HG03159 (cell line): ENCODE measurements around the gene KCNH6.
A peak's percentile ranks its signal among the peaks of the same experiment; 100 is the strongest.

ENCODE experiments used
- ATAC-seq: cut with Tn5 transposase; IDR thresholded peaks from one replicate; pipeline ENCODE4 v1.9.1; 2021; ENCODE audit warnings: mild to moderate bottlenecking, moderate library complexity; ENCODE audit not compliant: unreplicated experiment

KCNH6 gene, protein sequence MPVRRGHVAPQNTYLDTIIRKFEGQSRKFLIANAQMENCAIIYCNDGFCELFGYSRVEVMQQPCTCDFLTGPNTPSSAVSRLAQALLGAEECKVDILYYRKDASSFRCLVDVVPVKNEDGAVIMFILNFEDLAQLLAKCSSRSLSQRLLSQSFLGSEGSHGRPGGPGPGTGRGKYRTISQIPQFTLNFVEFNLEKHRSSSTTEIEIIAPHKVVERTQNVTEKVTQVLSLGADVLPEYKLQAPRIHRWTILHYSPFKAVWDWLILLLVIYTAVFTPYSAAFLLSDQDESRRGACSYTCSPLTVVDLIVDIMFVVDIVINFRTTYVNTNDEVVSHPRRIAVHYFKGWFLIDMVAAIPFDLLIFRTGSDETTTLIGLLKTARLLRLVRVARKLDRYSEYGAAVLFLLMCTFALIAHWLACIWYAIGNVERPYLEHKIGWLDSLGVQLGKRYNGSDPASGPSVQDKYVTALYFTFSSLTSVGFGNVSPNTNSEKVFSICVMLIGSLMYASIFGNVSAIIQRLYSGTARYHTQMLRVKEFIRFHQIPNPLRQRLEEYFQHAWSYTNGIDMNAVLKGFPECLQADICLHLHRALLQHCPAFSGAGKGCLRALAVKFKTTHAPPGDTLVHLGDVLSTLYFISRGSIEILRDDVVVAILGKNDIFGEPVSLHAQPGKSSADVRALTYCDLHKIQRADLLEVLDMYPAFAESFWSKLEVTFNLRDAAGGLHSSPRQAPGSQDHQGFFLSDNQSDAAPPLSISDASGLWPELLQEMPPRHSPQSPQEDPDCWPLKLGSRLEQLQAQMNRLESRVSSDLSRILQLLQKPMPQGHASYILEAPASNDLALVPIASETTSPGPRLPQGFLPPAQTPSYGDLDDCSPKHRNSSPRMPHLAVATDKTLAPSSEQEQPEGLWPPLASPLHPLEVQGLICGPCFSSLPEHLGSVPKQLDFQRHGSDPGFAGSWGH

DNA sequence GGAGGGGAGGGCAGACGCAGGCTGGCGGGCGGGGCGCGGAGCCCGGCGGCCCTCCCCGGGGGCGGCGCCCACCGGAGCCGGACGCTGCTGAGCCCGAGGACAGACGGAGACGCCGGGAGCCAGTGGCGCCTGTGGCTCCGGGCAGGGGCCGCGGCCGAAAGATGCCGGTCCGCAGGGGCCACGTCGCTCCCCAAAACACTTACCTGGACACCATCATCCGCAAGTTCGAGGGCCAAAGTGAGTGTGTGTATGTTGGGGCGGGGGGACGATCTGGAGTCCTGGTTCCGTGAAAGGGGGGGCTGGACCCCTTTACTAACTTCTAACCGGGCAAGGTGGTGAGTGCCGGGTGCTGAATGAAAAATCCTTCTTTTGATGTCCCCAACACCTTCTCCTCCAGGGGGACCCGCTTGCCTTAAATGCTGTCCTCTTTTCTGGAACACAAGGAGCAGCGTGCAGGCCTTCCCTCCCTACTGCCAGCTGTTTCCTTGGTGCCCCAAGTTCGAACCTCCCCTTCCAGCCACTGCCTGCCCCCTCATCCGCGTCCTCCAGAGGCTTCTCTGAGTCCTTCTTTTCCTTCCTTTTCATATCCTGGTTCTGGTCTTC lies at the start of gene KCNH6:
Gene KCNH6 (plus strand): TSS at position 106 of the 603 bp plus-strand sequence. CDS start 56 bp downstream, at position 162.
- no peak for ATAC-seq

DNA sequence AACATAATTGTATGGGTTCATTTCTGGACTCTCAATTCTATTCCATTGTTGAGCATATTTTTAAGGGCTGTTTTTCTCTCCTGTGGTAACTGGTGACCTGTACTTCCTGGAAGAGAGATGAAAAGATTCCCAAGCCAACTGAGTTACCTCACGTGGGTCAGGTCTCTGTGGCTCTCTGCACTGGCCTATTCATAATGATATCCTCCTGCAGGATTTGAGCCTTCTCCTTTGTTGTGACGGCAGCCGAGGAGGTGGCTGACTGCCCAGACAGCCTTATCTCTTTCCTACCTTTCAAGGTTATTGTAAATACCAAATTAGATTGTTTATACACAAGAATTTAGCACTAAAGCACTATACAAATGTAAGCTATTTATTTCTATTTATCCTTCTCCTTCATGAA lies 49.0 kb upstream of the KCNH6 start:
- no peak for ATAC-seq

DNA sequence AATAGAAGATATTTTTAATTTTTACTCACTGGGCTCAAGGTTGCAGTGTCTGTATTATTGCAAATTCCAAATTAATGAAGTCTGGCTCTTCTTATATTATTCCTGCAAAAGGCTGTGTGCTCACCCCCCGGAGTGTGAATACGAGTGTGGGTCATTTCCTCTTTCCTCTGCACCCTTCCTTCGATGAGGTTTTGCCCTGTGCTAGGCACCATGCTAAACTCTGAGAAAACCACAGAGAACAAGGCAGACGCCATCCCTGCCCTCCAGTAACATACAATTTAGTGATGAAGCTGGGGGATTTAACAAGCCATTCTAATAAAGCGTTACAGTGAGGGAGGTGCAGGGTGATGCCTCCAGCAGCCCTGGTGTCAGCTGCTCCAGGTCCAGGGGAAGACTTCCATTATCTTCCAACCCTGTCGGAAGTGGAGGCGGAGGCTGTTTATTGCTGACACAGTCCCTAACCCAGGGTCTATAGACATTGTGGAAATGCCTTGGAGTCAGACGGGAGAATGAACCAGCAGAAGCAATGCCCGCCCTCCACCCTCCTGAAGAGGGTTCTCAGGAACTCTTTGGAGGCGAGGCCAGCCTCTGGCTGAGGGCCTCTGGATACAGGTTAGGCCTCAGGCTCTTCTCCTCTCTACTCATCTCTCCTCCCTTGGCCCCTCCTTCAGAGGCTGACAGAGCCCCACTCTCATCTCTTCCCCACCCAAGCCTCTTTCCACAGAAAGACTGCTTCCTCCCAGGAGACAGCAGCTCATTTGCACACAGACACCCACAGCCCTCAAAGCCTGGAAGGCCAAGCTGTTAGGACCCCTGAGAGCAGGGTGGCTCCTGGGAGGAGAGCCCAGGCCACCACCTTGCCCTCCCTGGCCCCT lies 48.3 kb upstream of the KCNH6 start:
- no peak for ATAC-seq

DNA sequence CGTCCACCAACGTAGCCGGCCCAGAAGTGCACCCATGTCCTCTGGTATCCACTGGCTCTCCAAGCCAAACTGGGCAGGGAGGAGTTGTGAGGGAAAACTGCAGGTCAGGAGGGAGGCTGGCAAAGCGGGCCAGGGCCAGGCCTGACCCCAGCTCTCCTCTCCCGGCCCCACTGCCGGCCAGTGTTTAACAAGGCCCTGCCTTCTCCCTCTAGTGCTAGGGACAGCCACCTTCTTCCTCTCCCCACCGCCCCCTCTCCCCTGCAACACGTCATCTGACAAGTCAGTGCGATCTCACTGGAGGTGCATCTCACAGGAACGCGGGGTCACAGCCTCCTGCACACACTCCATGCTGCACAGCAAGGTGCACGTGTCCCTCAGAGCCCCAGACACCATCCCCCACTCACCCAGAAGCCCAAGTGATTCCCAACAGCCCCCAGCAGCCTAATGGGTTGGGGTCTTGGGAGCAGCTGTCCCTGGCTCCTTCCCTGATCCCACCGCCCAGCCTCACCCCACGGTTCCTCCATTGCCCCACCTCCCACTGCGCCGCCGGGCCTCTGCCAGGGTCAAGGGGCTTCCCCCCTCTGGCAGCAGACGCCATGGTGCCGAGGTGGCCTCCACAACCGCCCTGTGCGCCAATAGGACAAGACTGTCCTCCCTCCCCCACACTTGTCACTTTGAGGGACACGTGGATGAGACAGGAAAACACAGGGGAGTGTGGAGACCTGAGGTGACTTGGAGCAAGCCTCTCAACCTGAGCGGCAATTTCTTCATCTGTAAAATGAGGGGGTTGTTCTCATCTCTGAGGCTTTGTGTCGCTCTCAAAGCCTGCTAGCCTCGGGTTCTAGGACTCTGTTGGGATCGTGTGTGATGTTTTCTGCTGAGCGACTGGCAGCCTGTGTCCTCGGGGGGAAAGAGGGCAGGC lies 47.4 kb upstream of the KCNH6 start:
- no peak for ATAC-seq

DNA sequence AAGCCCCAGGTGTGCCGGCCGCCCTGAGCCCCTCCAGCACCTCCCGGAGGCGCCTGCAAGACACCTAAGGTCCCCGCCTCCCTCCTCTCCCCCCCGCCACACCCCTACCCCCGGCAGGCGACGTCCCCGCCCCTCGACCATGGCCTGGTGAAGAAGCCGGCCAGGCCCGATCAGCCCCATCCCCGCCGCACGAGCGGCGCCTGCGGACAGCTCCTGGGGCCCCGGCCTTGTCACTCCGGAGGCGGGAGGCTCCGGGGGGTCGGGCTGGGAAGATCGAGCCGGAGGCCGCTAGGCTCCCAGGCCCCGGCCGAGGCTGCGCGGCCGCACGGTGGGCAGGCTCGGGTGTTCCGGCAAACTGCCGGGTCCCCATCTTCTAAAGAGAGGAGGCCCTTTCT lies 46.7 kb upstream of the KCNH6 start:
- no peak for ATAC-seq

DNA sequence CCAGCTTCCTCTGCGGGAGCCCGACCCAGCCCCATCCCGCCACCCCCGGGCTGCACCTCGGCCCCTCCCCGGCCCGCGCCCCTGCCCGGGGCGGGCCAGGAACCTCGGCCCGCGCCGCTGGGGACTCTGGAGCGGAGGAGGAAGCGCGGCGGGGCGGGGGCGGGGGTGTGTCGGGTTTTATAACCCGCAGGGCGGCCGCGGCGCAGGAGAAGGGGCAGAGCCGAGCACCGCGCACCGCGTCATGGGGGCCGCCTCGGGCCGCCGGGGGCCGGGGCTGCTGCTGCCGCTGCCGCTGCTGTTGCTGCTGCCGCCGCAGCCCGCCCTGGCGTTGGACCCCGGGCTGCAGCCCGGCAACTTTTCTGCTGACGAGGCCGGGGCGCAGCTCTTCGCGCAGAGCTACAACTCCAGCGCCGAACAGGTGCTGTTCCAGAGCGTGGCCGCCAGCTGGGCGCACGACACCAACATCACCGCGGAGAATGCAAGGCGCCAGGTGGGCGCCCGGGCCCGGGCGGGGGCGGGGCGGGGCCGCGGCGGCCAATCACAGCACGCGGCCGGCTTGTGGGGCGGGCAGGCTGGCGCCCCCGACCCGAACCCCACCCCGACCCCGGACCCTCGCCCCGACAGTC lies 46.2 kb upstream of the KCNH6 start, which contains the start of gene ACE:
Gene ACE (plus strand): TSS at position 208 of the 626 bp plus-strand sequence. CDS start 34 bp downstream, at position 242.
- ATAC-seq = no peak

DNA sequence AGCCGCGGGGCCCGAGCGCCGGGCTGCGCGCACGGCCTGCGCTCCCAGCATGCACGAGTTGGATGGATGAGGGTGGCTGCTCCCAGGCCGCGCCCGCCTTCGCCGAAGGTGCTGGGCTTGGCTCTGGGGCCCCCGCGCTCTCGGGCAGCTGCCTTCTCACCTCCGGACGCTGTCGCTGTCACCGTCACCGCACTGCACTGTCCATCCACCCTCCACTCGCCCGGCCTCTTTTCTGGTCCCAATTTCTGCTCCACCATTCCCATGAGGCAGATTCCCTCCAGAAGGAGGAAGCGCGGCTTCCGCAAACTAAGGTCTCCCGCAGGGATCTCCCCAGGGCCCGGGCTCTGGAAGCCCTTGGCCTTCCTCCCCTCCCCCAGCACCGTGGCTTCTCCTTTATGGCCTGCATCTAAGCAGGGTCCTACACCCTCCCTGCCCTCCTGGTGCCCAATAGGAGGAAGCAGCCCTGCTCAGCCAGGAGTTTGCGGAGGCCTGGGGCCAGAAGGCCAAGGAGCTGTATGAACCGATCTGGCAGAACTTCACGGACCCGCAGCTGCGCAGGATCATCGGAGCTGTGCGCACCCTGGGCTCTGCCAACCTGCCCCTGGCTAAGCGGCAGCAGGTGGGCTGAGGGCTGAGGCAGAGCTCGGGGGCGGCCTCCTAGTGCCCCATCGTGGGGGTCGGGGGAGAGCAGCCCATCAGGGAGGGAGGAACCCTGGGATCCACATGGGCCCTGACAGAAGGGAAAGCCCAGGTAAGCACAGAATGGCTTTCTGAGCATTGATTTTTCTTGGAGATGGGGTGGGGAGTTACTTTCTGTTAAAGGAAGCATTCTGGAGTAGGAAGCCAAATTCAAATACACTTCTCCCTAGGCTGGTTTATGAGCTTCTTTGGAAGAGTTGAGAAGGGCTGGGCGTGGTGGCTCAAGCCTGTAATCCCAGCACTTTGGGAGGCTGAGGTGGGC lies 45.4 kb upstream of the KCNH6 start:
- ATAC-seq = no peak

DNA sequence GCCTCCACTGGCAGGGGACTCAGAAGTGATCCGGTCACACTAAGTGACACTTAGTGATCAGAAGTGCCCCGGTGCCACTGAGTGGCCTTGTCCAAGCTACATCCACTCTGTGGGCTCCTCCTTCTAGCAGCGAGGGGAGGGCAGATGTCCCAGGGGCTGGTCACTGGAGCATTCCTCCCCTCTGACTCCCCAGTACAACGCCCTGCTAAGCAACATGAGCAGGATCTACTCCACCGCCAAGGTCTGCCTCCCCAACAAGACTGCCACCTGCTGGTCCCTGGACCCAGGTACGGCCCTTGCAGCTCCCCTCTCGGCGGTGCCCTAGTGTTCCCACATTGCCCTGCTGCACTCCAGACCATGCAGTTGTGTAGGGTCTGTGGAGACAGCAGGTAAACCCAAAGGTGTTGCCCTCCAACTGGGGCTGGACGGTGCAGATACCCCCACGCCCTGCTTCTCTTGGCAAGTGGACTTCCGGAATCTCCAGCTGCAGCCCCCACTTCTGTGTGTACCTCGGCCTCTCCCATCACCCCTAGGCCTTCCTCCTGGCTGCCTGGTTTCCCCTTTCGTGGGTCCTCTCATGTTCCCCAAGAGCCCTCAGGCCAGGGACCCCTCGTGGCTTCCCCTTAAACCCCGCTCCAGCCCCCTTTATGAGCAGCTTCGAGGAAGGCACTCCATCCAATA lies 44.2 kb upstream of the KCNH6 start:
- peak; percentile 79 for ATAC-seq

DNA sequence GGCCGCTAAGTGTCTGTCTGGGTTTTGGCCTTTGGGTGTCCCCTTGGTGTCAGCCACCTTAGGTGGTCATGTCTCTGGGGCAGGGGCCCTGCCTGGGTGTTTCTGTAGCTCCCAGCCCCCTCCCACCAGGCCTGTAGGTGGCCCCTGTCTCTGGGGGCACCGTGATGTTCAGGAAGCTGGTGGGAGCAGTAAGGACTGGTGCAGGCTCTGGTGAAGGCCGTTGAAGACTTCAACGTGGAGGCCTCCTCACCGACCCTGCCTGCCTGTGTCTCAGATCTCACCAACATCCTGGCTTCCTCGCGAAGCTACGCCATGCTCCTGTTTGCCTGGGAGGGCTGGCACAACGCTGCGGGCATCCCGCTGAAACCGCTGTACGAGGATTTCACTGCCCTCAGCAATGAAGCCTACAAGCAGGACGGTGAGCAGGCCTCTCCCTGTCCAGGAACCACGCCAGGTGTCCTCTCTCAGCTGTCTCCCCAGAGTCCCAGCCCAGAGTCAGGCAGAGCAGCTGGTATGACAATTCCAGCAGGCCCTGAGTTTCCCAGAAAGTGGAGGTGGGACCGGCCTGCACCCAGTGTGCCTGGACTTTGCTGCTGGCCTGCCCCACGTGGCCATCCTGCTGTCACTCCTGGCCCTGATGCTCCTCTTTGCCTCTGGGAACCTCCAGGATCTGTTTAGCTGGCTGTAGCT lies 43.5 kb upstream of the KCNH6 start:
- no peak for ATAC-seq

DNA sequence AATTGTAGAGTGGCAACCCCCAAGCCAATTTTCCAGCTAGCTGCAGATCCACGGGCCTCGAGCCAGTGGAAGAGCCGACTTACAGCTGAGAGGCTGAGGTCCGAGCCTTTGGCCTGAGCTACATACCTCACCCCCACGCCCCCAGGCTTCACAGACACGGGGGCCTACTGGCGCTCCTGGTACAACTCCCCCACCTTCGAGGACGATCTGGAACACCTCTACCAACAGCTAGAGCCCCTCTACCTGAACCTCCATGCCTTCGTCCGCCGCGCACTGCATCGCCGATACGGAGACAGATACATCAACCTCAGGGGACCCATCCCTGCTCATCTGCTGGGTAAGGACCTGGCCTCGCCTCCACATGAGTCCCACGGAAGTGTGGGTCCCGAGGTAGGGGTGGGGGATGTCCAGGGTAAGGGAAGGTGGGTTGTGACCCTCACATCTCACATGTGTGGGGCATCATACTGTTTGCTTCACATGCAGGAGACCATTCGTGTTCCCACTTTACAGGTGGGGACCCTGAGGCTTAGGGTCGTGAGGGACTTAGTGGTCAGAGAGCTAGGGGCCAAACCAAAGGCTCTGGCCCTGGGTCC lies 42.9 kb upstream of the KCNH6 start:
- ATAC-seq = no peak

DNA sequence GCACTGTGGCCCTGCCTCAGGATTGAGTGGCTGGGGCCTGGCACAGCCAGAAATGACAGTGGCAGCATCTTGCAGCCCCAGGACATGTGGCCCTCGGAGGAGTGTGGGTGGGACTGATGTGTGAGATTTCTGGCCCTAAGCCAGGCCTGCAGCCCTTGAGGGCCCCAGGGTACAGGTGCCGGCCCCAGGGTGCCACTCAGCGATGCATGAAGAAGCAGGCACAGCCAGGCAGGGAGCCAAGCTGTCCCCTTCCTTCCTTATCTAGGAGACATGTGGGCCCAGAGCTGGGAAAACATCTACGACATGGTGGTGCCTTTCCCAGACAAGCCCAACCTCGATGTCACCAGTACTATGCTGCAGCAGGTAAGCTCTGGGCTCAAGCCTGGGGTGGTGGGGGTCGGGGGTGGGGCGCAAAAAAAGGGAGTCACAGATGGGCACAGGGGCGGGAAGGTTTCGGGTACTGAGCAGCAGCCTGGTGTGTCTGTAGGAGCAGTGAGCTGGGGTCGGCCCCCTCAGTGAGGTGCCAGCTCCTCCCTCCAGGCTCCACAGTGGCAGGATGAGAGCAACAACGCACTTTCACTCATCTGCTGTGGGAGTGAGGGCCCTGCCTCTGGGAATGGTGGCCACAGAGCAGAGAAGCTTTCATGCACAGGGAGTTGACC lies 42.2 kb upstream of the KCNH6 start:
- no peak for ATAC-seq

DNA sequence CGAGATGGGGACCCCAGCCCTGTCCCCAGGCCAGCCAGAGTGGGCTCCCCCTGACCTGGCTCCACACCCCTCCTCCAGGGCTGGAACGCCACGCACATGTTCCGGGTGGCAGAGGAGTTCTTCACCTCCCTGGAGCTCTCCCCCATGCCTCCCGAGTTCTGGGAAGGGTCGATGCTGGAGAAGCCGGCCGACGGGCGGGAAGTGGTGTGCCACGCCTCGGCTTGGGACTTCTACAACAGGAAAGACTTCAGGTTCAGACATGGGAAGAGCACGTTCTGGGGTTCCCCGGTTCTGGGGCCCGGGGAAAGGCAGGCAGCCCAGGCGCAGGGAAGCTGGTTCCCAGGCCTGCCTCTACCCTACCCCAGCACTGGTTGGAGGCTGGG lies 41.7 kb upstream of the KCNH6 start:
- no peak for ATAC-seq

DNA sequence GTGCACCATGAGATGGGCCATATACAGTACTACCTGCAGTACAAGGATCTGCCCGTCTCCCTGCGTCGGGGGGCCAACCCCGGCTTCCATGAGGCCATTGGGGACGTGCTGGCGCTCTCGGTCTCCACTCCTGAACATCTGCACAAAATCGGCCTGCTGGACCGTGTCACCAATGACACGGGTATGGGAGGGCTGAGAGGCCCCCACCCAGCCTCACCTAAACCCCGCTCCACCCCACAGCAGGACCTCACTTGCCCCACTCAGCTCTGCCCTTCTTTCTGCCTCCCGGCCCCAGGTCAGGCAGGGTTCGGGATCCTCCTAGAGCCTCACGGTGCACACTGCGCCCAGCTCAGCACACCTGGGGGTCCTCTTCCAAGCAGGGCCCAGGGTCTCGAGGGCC lies 40.6 kb upstream of the KCNH6 start:
- no peak for ATAC-seq

DNA sequence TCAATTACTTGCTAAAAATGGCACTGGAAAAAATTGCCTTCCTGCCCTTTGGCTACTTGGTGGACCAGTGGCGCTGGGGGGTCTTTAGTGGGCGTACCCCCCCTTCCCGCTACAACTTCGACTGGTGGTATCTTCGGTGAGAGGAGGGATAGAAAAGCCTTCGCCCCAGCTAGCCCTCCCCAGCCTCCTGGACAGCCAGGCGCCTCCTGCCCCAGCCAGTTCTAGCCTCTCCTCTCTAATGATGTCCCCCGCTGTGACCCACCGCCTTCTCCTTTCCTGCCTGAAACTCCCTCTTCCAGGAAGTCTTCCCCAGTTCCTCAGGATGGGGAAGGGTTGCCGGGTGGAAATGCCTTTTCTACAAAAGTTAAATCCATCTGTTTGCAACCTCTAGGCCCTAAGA lies 40.1 kb upstream of the KCNH6 start:
- no peak for ATAC-seq

DNA sequence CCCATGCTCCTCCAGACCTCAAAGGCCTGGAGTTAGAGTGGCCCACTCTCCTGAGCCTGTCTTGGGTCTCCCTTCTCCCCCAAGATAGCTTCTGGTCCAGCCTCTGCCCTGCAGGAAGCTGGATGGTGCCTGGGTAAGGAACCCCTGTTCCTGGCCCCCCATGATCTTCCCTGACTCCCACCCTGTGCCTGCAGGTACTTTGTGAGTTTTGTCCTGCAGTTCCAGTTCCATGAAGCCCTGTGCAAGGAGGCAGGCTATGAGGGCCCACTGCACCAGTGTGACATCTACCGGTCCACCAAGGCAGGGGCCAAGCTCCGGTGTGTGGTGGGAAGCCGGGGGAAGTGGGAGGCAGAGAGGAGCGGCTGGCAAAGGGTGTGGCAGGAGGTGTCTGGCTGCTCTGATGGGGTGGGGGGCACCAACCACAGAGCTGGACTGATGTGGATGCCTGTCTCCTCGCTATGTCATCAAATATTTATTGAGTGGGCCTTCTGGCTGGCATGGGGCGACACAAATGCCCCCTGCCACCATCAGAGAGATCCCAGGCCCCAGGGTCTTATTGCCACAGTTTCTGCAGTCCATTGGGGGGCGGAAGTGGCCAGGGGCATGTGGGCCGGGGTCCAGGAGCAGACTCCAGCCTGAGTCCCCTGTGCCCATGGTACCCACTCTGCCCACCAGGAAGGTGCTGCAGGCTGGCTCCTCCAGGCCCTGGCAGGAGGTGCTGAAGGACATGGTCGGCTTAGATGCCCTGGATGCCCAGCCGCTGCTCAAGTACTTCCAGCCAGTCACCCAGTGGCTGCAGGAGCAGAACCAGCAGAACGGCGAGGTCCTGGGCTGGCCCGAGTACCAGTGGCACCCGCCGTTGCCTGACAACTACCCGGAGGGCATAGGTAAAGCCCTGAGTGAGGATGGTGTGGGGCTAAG lies 39.2 kb upstream of the KCNH6 start:
- no peak for ATAC-seq
